ENCODE data around the gene OR2M5. TPM values are rescaled to one million over a fixed set of nuclear protein-coding genes. Genes with fewer than 3 reads are reported as not detected.

The OR2M5 gene, protein sequence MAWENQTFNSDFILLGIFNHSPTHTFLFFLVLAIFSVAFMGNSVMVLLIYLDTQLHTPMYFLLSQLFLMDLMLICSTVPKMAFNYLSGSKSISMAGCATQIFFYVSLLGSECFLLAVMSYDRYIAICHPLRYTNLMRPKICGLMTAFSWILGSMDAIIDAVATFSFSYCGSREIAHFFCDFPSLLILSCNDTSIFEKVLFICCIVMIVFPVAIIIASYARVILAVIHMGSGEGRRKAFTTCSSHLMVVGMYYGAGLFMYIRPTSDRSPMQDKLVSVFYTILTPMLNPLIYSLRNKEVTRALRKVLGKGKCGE
- total RNA-seq: not detected in 2 replicates

DNA sequence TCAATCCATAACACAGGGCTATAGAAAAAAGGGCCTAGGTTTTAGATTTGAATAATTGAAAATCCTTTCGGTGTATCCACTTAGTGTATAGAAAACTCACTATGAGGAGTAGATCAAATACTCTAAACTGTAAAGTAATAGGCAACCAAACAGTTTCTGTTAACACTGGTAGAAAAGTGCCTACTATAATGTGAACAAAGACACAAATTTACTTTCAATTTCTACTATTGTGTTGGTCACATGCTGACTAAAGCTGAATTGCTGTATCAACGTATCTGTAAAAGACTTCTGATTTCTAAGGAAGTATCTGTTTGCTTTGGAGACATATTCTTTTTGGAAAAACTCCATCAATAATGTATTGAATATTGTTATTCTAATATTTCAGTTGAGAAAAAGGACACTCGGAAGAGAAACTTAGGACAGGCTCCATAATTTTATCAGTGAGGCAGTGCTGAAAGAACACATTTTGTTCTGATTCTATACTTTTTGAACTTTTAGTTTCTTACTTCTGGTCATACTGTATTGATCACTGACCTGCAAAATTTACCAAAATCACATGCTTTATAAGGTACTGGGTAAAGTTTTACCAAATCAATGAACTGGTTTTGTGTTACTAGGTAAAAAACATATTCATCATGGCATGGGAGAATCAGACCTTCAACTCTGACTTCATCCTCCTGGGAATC is at the start of gene OR2M5:
OR2M5 (plus strand) TSS at position 636 of the 686 bp plus-strand sequence; CDS start at position 636, 0 bp downstream.
- no peak for DNase-seq (ENCODE audit: low read depth)
- no peak within 1 kb of the TSS for H3K4me3 ChIP-seq (ENCODE audit: low read depth, low read length)
- TF ChIP-seq, protein P1, sequence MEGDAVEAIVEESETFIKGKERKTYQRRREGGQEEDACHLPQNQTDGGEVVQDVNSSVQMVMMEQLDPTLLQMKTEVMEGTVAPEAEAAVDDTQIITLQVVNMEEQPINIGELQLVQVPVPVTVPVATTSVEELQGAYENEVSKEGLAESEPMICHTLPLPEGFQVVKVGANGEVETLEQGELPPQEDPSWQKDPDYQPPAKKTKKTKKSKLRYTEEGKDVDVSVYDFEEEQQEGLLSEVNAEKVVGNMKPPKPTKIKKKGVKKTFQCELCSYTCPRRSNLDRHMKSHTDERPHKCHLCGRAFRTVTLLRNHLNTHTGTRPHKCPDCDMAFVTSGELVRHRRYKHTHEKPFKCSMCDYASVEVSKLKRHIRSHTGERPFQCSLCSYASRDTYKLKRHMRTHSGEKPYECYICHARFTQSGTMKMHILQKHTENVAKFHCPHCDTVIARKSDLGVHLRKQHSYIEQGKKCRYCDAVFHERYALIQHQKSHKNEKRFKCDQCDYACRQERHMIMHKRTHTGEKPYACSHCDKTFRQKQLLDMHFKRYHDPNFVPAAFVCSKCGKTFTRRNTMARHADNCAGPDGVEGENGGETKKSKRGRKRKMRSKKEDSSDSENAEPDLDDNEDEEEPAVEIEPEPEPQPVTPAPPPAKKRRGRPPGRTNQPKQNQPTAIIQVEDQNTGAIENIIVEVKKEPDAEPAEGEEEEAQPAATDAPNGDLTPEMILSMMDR (IDR thresholded peaks at IDR 0.05; ENCODE audit: insufficient read depth, low read depth, low read length): no peak

DNA sequence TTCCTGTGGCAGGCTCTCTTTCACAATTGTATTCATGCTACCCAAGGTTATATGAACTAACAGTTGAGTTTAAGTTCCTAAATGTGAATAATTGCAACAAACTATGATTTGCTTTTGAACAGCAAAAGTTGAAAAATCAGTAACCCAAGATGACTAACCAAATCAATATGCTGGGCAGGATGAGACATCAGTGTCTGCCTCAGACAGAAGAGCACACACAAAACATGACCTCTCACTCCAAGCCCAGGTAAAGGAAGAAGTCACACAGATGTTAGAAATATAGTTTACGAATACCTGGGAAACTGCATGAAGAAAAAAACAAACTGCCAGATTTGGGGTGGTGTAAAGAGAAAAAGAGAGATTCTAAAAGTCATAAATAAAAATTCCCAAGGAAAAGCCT is 46.4 kb upstream of the OR2M5 start:
- TF ChIP-seq, protein P1 (IDR thresholded peaks at IDR 0.05; ENCODE audit: insufficient read depth, low read depth, low read length): no peak
- DNase-seq (ENCODE audit: low read depth): no peak
- H3K4me3 ChIP-seq (ENCODE audit: low read depth, low read length): no peak overlapping the region

DNA sequence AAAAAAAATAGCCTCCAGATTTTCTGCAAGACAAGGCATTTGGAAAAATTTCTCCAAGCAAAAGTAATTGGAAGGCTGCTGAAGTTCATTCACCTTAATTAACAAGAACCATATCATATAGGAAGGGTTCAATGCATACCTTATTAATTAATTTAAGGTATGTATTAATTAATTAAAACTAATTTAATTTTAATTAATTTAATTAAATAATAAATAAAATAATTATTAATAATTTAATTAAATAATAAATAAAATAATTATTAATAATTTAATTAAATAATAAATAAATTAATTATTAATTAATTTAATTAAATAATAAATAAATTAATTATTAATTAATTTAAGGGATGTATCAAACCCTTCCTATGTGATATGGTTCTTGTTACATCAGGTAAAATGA is 42.1 kb upstream of the OR2M5 start:
- no peak for DNase-seq (ENCODE audit: low read depth)
- TF ChIP-seq, protein P1 (IDR thresholded peaks at IDR 0.05; ENCODE audit: insufficient read depth, low read depth, low read length): no peak
- H3K4me3 ChIP-seq (ENCODE audit: low read depth, low read length): no peak overlapping the region

DNA sequence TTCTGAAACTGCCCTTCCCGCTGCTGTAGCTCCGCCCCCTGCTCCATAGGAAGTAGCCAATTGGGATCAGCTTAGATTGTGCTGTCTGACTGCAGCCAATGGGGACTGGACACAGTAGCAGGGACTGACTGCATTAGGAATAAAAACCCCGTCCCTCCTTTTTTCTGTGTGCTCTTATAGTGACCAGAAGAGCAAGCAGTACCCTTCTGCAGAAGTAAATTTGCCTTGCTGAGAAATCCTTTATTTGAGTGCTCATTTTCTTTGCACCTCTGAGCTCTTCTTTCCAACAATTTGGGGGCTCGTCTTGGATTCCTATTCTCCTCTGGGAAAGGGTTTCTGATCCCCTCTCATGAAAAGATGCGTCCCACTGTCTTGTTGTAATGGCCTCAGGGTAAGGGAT is 33.8 kb upstream of the OR2M5 start:
- no peak for DNase-seq (ENCODE audit: low read depth)
- TF ChIP-seq, protein P1 (IDR thresholded peaks at IDR 0.05; ENCODE audit: insufficient read depth, low read depth, low read length): no peak

DNA sequence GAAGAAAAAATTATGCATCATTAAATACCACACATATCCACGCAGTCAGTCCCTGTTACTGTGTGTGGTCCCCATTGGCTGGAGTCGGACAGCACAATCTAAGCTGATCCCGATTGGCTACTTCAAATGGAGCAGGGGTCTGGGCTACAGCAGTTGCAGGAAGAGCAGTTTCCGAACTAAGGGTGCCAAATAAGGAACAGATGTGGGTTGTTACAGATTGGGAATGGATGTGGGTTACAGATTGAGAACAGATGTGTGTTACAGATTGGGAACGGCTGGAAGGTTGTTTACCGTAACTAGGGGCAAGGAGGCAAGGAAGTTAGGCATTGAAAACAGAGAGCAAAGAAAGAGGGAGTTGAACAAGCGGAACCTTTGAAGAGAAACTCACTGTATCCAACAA is 30.1 kb upstream of the OR2M5 start:
- no peak for DNase-seq (ENCODE audit: low read depth)
- TF ChIP-seq, protein P1 (IDR thresholded peaks at IDR 0.05; ENCODE audit: insufficient read depth, low read depth, low read length): no peak
- H3K4me3 ChIP-seq (ENCODE audit: low read depth, low read length): no peak overlapping the region

More for the DNA sequence above, 33.8 kb upstream of the OR2M5 start:
- no peak overlapping the region for H3K4me3 ChIP-seq (ENCODE audit: low read depth, low read length)

DNA sequence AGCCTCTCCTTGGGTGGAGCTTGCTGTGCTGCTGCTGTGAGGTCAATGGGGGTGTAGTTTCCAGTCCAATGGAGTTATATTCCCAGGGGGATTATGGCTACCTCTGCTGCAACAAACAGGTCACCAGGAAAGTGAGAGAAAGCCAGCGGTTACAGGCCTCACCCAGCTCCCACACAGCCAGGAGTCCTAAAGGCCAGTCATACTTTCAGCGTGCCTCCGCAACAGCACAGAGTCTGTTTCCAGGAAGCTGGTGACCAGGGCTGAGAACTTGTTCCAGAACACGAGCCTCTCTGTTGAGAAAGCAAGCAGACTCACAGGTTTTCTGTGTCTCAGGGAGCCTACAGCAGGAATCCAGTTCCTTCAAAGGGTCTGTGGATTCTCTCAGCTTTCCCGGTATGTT is 17.3 kb upstream of the OR2M5 start:
- TF ChIP-seq, protein P1 (IDR thresholded peaks at IDR 0.05; ENCODE audit: insufficient read depth, low read depth, low read length): no peak
- no peak overlapping the region for H3K4me3 ChIP-seq (ENCODE audit: low read depth, low read length)

More for the DNA sequence above, 17.3 kb upstream of the OR2M5 start:
- DNase-seq (ENCODE audit: low read depth): no peak

Data from fibroblast of villous mesenchyme (primary cell).